GM18499 (cell line): ENCODE data around the gene OTOF.

Experiments used
- ATAC-seq: cut with Tn5 transposase; IDR thresholded peaks from one replicate; pipeline ENCODE4 v1.9.1; 2021; ENCODE audit warnings: moderate number of reproducible peaks; ENCODE audit not compliant: insufficient read depth, unreplicated experiment

OTOF gene

GRCh38 chr2:26477911-26478253, at the start of gene OTOF:
TSS of gene OTOF (minus strand) at chr2:26478124.
- no peak for ATAC-seq

DNA sequence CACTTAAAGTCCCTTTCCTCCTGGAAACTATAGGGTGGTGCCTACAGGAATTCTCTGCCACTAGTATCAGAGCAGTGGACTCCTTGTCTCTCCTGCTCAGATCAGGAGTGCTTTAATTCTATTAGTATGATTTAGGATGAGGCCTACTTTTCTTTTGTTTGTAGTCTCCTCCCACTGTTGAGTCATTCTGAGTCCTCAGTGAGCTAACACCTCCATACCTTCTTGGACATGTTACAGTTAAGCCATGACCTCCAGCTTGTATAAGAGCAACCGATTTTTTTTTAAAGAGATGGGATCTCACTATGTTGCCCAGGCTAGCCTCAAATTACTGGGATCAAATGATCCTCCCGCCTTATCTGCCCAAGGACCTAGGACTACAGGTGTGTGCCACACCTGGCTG, 48.7 kb upstream of the OTOF start:
- ATAC-seq, result no peak

DNA sequence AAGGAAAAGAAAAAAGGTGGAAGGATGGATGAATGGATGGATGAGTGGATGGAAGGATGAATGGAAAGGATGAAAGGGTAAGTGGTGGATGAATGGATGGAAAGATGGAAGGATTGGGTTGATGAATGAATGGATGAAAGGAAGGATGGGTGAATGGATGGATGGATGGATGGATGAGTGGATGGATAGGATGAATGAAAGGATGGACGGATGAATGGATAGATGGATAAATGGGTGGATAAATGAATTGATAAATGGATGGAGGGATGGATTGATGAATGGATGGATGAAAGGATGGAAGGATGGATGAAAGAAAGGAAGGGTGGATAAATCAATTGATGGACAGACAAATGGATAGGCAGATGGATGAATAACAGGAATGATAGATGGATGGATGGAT, 48.2 kb upstream of the OTOF start:
- ATAC-seq, result no peak

DNA sequence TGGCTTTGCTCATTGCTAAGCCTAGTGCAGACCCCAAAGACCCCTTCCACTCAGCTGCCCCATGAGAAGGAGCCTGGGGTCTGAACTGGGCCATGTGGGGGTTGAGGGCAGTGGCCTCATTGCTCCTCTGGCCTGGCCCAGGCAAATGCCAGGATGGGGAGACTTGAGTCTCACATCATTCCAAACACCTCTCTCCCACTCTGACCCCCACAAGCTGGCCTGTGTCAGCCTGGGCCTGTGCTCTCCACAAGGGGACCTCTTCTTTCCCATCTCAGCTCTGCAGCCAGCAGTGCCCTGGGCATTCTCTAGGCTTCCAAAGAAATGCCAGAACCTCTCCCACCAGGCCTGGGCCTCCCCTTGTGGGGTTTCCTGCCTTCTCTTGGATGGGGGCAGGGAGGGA, 45.8 kb upstream of the OTOF start:
- no peak for ATAC-seq

- ATAC-seq, result no peak
Measured at GRCh38 chr2:26522751-26523171, 44.8 kb upstream of the OTOF start.

DNA sequence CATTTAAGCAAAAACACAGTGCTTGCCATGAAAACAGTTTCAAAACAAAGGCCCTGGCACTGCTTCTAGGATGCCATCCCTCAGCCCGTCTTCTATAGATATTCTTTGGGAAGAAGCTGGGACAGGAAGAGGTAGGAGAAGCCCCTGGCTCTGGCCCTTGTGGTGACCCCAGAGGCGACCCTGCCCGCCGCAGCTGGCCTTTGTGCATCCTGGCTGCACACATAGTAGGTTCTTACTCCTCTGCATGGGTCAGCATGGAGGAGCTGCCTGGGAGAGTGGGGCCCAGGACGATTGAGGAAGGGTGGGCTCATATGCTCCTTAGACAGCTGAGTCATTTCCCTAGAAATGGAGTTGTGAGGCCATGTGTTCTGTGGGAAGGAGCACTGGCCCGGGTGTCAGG, 44.4 kb upstream of the OTOF start:
- no peak for ATAC-seq

- no peak for ATAC-seq
Measured at GRCh38 chr2:26521913-26522180, 43.9 kb upstream of the OTOF start.

GRCh38 chr2:26521054-26521912, 43.4 kb upstream of the OTOF start:
- no peak for ATAC-seq

- no peak for ATAC-seq
Measured at GRCh38 chr2:26520148-26520449, 42.2 kb upstream of the OTOF start.

DNA sequence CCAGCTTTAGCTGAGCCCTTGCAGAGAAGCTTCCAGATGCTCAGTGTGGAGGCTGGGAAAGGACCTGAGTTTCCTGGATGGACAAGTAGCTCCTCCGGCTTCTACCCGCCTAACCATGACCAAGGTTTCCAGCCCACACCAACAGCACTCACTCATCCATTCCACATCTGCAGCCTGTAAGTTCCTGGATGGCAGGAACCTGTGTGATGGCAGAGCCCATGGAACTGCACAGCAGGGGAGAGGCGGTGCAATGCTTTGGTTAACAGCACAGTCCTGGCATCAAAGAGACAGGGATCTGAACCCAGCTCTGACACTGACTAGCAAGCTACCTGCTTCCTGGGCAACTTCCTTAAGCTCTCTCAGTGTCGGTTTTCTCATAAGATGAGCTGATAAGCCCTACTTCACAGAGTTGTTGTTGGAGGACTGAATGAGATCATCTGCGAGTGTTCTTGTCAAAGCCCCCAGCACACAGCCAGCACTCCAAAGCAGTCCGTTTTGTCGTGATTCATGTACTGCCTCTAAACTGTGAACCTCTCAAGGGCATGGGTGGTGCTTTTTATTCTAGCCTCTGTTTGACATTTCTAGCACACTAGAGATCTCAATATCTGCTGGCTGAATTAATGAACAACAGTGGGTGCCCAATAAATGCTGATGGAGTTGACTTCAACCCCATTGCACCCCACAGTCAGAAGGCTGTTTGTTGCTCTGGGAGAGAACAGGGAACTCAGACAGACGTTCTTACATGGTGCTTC, 41.6 kb upstream of the OTOF start:
- no peak for ATAC-seq

GRCh38 chr2:26516781-26517180, 38.9 kb upstream of the OTOF start:
- no peak for ATAC-seq

- no peak for ATAC-seq
Measured at GRCh38 chr2:26516246-26516645, 38.3 kb upstream of the OTOF start.

DNA sequence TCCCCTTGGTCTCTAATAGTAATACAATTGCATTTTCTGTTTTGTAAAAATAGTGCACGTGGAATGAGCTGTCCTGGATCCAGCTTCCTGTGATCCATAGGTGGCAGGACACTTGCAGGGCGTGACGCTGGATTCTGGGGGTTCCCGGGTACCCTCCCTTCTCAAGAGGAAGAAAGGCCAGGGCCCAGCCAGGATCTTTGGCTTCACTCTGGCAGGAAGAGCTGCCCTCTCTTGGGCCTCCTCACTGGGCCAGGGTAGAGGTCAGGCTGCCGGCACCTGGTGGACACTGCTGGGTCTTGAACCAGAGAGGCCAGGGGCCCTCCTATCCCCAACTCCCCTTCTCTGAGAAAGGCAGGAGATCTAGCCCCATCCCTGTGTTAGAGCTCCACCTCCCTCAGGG, 37.8 kb upstream of the OTOF start:
- no peak for ATAC-seq

DNA sequence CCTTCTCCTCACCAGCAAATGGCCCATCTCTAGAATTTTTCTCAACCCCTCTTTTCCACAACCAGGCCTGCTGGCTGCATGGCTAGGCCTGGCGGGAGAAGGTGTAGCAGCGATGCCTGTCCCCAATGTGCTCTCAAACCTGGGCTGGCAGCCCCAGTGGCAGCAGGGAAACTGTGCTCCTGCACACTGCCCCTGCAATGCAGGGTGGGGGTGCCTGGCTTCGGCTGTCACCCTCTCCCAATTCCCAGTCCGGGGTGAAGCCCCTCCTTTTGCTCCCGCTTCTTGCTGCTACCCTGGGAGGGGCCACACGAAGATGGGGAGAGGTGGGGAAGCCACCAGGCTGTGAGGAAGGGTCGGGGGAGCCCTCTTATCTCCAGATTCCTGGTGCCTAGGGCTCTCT, 36.1 kb upstream of the OTOF start:
- no peak for ATAC-seq

DNA sequence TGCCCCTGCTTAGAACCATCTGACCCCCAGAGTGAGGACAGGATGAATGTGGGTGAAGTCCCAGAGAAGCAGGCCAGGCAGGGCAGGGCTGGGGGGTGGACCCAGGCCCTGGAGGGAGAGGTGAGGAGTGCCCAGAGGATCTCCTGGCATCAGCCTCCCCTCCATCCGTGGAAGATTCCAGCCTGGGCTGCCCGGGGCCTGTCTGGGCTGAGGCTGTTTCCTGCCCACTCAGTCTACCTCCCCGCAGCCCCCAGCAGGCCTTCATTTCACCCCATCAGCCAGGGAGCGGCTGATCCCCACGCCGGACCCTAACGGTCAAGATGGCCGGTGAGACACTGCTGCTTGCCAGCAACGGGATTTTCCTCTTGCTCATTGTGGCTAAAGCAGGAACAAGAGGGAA, 35.3 kb upstream of the OTOF start:
- ATAC-seq, result no peak

DNA sequence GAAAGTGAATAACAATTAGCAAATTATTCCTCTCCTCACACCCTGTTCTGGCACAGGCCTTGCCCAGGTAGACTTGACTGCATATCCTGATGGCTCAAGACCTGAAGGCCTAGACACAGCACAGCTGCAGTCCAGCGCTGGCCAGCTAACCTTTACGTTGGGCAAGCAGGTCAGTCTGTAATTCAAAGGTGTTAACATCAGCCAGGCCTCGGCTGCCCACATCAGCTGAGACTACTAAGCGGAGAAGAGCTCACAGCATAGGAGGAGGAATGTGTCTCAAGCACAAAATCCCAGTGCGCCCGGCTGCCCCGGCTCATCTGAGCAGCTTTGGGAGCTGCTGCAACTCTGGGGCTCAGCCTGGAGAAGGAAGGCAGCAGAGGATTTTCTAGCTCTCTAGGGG, 33.5 kb upstream of the OTOF start:
- ATAC-seq, result no peak

DNA sequence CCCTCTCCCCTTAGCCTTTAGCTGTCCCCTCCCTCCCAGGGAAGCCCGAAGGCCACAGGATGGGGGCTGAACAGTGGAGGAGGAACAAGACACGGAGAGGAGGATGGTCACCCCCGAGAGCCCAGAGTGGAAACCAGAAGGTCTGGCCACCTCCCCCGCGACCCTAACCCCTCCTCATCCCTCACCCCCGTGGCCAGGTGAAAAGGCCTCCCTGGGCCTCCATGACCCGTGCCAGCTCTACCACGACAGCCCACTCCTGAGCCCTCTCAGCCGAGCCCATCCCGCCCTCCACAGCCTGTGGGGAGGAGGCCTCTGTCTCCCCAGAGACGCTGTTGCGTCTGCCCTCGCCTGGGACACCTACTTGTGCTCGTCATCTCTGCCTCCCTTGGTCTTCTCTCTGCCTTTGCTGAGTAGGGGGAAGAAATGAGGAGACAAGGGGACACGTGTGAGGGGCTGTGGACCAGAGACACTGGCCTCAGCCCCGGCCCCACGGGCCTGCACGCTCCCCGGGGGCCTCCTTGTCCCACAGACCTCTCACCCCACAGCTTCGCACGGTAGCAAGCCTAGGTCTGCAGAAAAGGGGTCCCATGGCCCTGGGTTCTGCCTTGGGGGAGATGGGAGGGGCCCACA, 32.5 kb upstream of the OTOF start:
- ATAC-seq, result no peak

- no peak for ATAC-seq
Measured at GRCh38 chr2:26509141-26509540, 31.2 kb upstream of the OTOF start.

DNA sequence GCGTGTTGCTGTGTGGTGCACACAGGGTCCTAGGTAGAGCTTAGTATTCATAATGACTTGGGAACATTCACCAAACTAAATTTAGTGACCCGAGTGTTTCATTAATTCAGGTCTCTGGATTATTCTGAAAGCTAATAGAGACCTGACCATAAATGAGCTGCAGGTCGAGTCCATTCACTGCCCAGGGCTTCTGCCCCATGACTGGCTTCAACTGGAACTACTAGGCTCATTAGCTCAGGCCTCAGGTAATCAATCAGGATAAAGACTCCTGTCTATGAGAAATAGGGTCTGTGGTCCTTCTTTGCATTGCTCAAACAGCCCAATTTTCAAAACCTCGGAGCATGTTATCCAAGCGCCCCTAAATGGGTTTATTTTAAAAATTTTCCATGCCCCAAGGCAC, 30.0 kb upstream of the OTOF start:
- no peak for ATAC-seq

GRCh38 chr2:26507088-26507487, 29.2 kb upstream of the OTOF start:
- no peak for ATAC-seq

- no peak for ATAC-seq
Measured at GRCh38 chr2:26506279-26506678, 28.4 kb upstream of the OTOF start.

- ATAC-seq, result no peak
Measured at GRCh38 chr2:26504002-26504401, 26.1 kb upstream of the OTOF start.
